GM12892 (cell line): ENCODE measurements around the gene C2orf74.

Experiments used
- POLR2A ChIP-seq: IDR thresholded peaks from 2 replicates; pipeline ENCODE4 v1.6.1; 2011; ENCODE audit warnings: low read depth, low read length, control low read depth
- POLR2AphosphoS5 ChIP-seq: IDR thresholded peaks from 2 replicates; pipeline ENCODE4 v1.6.1; 2011; ENCODE audit warnings: low read depth, low read length, control low read depth
- TAF1 ChIP-seq: IDR thresholded peaks from 2 replicates; pipeline ENCODE4 v1.6.1; 2011; ENCODE audit warnings: low read depth, mild to moderate bottlenecking, control low read depth, low read length, borderline replicate concordance

DNA sequence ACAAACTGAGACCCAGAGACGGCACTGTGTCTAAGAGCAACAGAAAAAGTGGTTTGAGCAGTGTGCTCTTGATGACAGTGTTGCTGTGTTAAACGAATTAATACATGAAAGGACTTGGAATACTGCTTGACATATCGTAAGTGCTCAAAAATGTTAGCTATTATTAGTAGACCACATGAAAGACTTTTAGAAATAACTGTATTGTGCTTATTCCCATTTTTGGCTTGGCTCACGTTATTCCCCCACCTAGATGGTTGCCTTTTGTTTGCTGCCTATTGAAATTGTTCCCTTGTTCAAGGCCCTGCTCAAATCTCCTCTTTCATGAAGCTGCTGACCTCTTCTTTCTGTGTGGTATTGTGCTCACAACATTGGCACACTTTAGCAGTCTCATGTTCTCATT is 27.8 kb upstream of the C2orf74 start:
- TF ChIP-seq POLR2A, result no peak
- TF ChIP-seq TAF1, result no peak
- TF ChIP-seq POLR2AphosphoS5, result no peak
